ENCODE measurements around the gene GPR143.

- TF ChIP-seq CTCF (IDR thresholded peaks at IDR 0.05) (no peak), POLR2A (IDR thresholded peaks at IDR 0.05) (no peak)
Measured at GRCh38 chrX:9676306-9676705, 89.3 kb downstream of the GPR143 start.

Data from ovary (tissue), 3 donors.